GM19452 (cell line): ENCODE data around the gene CDH4.

Experiments used
- ATAC-seq: cut with Tn5 transposase; IDR thresholded peaks from one replicate; pipeline ENCODE4 v1.9.1; 2021; ENCODE audit not compliant: unreplicated experiment

The CDH4 gene

GRCh38 chr20:61513124-61514017, 261.3 kb downstream of the CDH4 start:
- ATAC-seq, result no peak

- ATAC-seq, result no peak
Observed at GRCh38 chr20:61514018-61514365, 261.9 kb downstream of the CDH4 start.

- no peak for ATAC-seq
Observed at GRCh38 chr20:61514396-61514795, 262.3 kb downstream of the CDH4 start.

- no peak for ATAC-seq
Observed at GRCh38 chr20:61514805-61515505, 262.9 kb downstream of the CDH4 start.

- no peak for ATAC-seq
Observed at GRCh38 chr20:61515922-61516321, 263.9 kb downstream of the CDH4 start.

- no peak for ATAC-seq
Observed at GRCh38 chr20:61516346-61517208, 264.5 kb downstream of the CDH4 start.

GRCh38 chr20:61517419-61517818, 265.4 kb downstream of the CDH4 start:
- no peak for ATAC-seq

GRCh38 chr20:61518424-61518951, 266.4 kb downstream of the CDH4 start:
- ATAC-seq, result no peak

GRCh38 chr20:61519488-61519887, 267.4 kb downstream of the CDH4 start:
- no peak for ATAC-seq

- no peak for ATAC-seq
Observed at GRCh38 chr20:61520076-61520892, 268.2 kb downstream of the CDH4 start.

- ATAC-seq, result no peak
Observed at GRCh38 chr20:61520893-61521460, 268.9 kb downstream of the CDH4 start.

- ATAC-seq, result no peak
Observed at GRCh38 chr20:61521687-61522420, 269.8 kb downstream of the CDH4 start.

GRCh38 chr20:61522498-61523090, 270.5 kb downstream of the CDH4 start:
- ATAC-seq, result no peak

- ATAC-seq, result no peak
Observed at GRCh38 chr20:61523145-61523544, 271.1 kb downstream of the CDH4 start.

GRCh38 chr20:61524951-61525666, 273.0 kb downstream of the CDH4 start:
- ATAC-seq, result no peak

GRCh38 chr20:61525781-61526431, 273.8 kb downstream of the CDH4 start:
- ATAC-seq, result no peak

- no peak for ATAC-seq
Observed at GRCh38 chr20:61526907-61527306, 274.8 kb downstream of the CDH4 start.

GRCh38 chr20:61527626-61528025, 275.6 kb downstream of the CDH4 start:
- ATAC-seq, result no peak
